SH-SY5Y (cell line): Measurements from ENCODE around the gene LMF1.

Experiments
- GATA2 ChIP-seq: IDR thresholded peaks from 2 replicates; pipeline ENCODE4 v1.6.1; 2011; ENCODE audit warnings: mild to moderate bottlenecking, low read depth, low read length
- GATA3 ChIP-seq: IDR thresholded peaks from 2 replicates; pipeline ENCODE4 v1.6.1; 2011; ENCODE audit warnings: low read depth, mild to moderate bottlenecking, low read length, moderate library complexity

DNA sequence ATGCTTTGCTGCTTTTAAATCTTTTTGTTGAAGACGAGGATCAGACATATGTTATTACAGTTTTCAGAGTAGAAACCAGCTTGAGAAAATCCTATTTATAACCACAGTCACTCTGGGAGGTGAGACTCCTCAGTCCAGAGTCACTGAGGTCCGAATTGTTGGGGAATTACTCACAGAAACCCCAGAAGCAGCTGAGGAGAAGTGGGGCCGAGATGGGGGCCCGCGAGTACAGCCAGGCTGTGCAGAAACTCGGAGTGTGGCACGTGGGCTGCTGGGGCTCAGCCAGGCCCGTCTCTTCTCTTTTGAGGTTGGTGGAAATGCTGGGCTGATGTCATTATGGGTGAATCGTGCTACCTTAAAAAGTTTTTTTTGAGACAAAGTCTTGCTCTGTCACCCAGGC, 155.8 kb downstream of the LMF1 start:
- TF ChIP-seq GATA2 (no peak), GATA3 (no peak)
